T-helper 9 cell (primary cell): ENCODE results near the gene JAKMIP3.

Source experiments
- DNase-seq: peaks from one replicate; pipeline ENCODE4 v3.0.0-alpha.2; 2020
- total RNA-seq, 2 donors: gene quantifications; one replicate each; lab custom pipeline; 2026; lab: John Stamatoyannopoulos, UW

Gene JAKMIP3
- total RNA-seq, result 0.77 to 2.4 reads per million in 2 donors

- no peak for DNase-seq
Measured at GRCh38 chr10:132065491-132066105, at the start of gene JAKMIP3. Gene JAKMIP3 (plus strand): TSS chr10:132065946. CDS start chr10:132104809, 38,863 bp downstream.

DNA sequence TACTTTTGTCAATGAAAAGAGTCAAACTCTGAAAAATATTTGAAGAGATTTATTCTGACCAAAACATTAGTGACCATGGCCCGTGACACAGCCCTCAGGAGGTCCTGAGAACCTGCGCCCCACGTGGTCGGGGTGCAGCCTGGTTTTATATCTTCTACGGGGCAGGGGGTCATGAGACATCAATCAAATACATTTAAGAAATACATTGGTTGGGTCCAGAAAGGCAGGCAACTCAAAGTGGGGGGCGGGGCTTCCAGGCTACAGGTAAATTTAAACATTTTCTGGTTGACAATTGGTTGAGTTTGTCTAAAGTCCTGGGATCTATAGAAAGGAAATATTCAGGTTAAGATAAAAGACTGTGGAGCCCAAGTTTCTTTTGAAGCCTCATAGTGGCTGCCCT is 49.2 kb upstream of the JAKMIP3 start:
- DNase-seq, result no peak

GRCh38 chr10:132018446-132018845 is 47.3 kb upstream of the JAKMIP3 start:
- DNase-seq, result no peak

GRCh38 chr10:132019366-132019765 is 46.4 kb upstream of the JAKMIP3 start:
- DNase-seq, result no peak

DNA sequence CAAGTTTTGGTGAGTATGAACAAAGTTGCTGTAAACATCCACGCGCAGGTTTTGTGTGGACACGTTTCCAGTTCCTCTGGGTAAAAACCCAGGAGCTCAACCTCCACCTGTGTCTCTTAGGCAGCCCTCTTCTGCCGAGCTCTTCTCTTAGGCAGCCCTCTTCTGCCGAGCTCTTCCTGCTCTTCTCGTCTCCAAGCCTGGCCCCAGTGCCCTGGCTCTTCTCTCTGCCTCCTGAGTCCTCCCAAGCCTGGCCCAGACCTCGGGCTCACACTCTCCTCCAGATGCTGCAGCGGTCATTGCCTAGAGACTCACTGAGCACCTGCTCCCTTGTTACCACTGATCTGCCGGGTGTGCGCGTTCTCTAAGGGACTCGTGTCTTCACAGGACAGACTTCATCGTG is 45.3 kb upstream of the JAKMIP3 start:
- no peak for DNase-seq

- DNase-seq, result no peak
Measured at GRCh38 chr10:132021046-132021445, 44.7 kb upstream of the JAKMIP3 start.

GRCh38 chr10:132021504-132022143 is 44.1 kb upstream of the JAKMIP3 start:
- no peak for DNase-seq

GRCh38 chr10:132022241-132022640 is 43.5 kb upstream of the JAKMIP3 start:
- no peak for DNase-seq

DNA sequence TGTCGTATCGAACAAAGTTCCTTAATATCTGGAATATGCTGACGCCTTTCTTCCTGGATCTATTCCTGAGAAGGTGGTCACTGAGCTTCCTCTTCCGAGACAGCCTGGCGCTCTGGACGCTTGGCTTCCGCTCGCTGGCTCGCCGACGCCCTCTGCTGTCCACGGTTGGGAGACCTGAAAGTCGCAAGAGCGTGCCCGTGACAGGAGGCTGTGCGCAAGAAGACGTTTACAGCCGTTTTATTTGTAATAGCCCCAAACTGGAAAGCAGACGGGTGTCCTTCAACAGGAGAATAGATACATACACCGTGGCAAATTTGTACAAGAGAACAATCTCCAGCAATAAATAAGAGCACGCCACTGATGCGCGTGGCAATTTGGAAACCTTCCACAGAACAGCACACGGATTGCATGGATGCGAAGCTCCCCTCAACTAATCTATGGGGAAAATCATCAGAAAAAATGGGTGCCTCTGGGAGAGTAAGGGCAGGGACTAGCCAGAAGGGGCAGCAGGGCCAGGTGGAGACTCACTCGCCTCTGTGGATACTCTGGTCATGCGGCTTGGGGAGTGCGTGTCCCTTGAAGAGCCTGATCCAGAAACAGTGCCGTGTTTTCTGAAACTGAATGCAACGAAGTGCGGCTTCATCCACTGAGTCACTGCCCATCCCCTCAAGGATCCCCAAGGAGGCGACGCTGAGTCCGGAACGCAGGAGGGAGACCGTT is 42.5 kb upstream of the JAKMIP3 start:
- peak; percentile 72 for DNase-seq

- no peak for DNase-seq
Measured at GRCh38 chr10:132027423-132027983, 38.2 kb upstream of the JAKMIP3 start.

DNA sequence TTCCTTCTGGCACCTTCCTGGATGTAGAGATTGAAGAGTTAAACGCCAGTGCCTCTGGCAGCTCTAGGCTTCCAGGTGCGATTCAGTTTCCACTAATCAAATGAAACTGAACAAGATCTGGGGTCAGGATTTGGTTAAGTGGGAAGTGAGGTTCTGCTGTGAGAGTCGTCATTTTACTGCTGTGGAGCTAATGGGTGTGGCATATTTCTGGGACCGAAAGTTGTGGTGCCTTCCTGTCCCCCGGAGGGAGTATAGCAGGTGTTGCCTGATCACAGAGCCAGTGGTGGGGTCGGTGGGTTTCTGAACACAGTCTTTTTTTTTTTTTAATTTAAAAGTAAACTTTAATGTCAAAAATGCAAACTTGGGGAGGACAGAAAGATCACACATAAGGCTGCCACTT is 37.0 kb upstream of the JAKMIP3 start:
- DNase-seq, result no peak

DNA sequence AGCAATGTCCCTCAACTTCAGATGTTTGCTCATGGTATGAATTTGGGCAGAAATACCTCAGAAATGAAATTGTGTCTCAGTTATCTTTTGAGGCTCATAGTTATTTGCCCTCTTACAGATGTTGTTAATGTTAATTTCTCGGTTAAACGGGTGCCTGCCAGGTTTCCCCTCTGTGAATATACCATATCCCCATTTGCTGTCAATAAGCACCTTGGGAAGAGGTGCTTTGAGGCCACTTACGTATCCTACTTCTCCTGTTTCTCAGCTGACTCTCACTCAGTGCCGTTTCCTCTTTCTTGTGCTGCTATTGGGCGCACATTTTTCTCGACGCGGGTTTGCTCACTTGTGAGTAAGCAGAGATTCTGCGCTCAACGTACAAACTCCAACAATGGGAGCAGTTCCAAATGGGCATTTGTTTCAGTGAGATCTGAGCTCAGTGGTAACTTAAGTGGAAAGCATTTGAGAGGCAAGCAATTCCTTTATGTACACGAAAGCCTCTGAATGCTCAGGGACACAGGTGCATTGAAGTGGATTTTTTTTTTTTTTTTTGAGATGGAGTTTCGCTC is 34.8 kb upstream of the JAKMIP3 start:
- no peak for DNase-seq

DNA sequence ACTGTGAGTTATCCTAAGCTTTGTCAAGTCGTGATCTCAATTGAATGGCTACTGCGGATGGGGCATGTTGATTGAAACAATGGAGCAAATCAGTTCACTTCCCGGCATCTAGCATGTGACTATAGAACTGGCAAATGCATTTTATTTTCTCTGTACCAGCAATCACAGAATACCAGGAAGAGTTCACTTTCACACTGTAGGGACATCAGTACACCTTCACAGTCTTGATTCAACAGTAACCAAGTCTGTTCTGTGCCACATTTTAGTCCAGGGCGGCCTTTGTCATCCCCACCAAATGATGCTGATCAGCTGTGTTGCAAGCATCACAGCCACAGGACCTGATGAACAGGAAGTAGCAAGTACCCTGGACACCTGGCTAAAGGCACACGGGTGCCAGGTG is 32.1 kb upstream of the JAKMIP3 start:
- DNase-seq, result no peak

DNA sequence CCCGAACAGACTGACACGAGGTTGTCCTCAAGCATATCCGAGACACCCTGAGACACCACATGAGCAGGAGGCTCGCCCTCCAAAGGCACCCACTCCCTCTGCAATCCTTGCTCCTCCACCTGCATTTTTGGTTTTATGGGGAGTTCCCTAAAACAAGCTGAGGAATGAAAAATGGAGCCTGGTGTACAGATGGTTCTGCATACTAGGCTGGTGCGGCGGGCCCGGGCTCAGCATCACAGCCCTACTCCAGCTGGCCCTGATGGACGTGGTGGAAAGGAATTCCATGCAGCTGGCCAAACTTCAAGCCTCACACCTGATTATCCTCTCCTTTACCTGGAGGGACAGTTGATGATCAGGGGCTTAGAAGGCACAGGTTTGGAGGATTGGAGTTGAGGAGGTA is 30.3 kb upstream of the JAKMIP3 start:
- no peak for DNase-seq

DNA sequence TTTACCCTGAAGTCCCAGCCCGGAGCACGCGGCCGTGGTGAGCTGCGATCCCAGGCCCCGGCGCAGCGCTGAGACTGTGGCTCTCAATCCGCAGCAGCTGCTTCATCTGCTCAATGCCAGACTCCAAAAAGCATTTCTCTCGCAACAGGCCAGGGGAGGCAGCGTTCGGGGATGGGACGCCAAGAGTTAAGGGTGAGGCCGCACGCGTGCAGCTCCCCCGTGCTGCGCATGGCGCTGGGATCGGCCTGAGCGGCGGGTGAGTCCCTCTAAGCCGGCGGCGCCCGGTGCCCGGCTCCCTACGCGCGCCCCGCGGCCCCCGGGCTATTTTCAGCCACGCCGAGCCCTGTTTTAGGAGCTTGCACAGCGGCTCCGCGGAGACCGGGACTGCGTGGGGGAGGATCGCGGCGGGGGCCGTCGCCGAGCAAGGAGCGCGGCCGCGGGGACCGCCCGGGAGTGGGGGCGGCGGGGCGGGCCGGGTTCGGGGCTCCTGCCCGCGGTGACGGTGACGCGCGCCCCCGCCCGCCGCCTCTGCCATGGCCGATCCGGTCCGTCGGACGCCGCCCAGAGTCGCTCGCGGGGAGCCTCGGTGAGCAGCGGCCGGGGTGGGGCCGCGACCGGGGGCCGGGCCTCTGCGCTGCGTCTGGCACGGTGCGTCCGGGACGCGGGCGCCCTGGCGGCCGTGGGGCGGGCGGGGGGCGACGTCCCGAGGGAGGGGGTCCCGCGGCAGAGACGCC is 29.4 kb upstream of the JAKMIP3 start:
- no peak for DNase-seq

GRCh38 chr10:132036887-132037675 is 28.7 kb upstream of the JAKMIP3 start:
- DNase-seq, result no peak

DNA sequence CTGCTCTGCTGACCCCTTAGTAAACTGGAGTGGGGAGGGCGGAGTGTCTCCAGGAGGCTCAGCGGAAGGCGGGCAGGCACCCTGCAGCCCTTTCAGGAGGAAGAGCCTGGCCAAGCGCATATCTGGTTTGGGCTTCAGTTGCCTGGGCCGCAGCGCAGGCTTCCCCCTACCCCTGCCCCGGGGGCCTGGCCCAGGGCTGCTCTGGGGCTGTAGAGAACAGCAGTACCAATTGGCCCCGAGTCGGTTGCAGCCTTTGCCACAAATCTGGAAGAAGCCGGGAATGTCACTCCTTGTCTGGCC is 28.1 kb upstream of the JAKMIP3 start:
- no peak for DNase-seq

DNA sequence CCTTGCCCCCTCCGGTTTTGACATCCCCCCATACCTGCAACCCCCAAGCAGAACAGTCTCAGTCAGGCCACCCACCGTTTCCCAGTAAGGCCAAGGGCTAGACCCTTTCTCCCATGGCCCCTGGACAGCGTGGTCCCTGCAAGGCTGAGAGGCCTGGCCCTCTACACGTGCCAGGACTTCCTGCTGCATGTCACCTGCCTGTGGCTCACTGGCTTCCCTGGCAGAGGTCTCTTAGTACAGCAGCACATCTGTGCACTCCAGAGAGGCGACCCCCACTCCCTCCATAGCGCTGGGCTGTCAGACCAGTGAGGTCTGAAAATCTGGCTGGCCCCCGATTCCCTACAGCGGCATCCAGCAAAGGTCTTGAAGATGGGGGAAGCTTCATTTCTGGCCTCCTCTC is 26.4 kb upstream of the JAKMIP3 start:
- DNase-seq, result no peak

GRCh38 chr10:132040046-132040445 is 25.7 kb upstream of the JAKMIP3 start:
- no peak for DNase-seq

GRCh38 chr10:132041340-132041739 is 24.4 kb upstream of the JAKMIP3 start:
- no peak for DNase-seq

DNA sequence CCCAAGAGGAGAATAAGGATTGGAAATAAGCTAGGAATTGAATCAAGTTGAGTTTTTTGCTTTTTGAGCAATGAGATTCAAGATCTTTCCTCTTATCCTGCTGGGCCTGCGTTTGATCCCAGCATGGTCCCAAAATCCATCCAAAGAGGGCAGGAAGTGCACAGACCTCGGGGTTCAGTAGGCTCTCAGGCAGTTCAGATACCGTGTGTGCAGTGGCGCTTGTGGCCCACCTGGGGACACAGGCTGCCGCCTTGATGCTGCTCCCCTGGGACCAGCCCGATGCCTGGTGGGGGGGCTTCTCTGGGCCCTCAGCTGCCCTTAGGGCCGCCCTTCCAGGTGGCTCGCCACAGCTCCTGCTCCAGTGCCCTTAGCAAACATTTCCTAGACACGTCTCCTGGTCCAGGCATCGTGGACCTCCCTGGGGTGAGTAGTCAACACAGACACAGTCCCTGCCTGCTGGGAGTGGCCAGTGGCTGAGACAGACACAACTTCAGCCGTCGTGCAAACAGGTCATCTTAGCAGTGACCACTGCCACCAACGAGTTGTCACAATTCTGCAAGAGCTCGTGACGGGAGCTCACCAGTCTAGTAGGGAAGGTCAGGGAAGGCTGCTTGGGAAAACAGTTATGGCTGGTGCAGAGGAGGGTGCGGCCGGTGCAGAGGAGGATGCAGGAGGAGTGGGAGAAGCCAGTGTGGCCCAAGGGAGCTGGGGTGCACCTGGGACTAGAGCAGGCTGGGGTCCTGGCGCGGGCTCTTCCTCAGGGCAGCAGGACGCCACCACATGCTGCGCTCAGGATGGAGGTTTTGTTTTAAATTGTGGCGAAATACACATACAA is 21.7 kb upstream of the JAKMIP3 start:
- no peak for DNase-seq
